22Rv1 (cell line): ENCODE measurements around the gene ALS2CL.

ENCODE experiments used
- H3K27ac ChIP-seq: fragments of 450-650 bp; 2 replicates; pipeline ENCODE4 v1.5.1; 2017
- ZFX ChIP-seq: fragments of 450-650 bp; IDR thresholded peaks from 2 replicates; pipeline ENCODE4 v1.6.1; 2017; ENCODE audit warnings: antibody characterized with exemption, borderline replicate concordance
- TF ChIP-seq, protein P1 (sequence below): fragments of 450-650 bp; IDR thresholded peaks from 2 replicates; pipeline ENCODE4 v1.5.1; 2017; ENCODE audit warnings: mild to moderate bottlenecking

ALS2CL gene

DNA sequence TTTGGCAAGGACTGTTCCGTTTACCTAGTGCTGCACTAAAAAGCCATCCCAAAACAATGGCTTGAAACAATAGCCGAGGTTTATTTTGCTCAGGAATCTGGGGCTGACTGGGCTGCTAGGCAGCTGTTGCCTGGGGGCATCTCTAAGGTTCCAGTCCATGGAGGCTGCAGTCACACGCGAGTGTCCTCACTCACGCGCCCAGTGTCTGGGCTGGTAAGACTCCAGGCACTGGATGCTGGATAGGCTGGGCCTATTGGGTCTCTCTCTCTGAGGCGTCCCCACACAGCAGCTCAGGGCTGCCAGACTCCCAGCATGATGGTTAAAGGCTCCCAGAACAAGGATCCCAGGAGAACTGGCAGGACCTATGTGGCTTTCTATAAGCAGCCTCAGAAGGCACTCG, 34.2 kb downstream of the ALS2CL start:
- TF ChIP-seq, protein P1, sequence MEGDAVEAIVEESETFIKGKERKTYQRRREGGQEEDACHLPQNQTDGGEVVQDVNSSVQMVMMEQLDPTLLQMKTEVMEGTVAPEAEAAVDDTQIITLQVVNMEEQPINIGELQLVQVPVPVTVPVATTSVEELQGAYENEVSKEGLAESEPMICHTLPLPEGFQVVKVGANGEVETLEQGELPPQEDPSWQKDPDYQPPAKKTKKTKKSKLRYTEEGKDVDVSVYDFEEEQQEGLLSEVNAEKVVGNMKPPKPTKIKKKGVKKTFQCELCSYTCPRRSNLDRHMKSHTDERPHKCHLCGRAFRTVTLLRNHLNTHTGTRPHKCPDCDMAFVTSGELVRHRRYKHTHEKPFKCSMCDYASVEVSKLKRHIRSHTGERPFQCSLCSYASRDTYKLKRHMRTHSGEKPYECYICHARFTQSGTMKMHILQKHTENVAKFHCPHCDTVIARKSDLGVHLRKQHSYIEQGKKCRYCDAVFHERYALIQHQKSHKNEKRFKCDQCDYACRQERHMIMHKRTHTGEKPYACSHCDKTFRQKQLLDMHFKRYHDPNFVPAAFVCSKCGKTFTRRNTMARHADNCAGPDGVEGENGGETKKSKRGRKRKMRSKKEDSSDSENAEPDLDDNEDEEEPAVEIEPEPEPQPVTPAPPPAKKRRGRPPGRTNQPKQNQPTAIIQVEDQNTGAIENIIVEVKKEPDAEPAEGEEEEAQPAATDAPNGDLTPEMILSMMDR = no peak
- no peak for TF ChIP-seq ZFX
- no peak overlapping the region for H3K27ac ChIP-seq

DNA sequence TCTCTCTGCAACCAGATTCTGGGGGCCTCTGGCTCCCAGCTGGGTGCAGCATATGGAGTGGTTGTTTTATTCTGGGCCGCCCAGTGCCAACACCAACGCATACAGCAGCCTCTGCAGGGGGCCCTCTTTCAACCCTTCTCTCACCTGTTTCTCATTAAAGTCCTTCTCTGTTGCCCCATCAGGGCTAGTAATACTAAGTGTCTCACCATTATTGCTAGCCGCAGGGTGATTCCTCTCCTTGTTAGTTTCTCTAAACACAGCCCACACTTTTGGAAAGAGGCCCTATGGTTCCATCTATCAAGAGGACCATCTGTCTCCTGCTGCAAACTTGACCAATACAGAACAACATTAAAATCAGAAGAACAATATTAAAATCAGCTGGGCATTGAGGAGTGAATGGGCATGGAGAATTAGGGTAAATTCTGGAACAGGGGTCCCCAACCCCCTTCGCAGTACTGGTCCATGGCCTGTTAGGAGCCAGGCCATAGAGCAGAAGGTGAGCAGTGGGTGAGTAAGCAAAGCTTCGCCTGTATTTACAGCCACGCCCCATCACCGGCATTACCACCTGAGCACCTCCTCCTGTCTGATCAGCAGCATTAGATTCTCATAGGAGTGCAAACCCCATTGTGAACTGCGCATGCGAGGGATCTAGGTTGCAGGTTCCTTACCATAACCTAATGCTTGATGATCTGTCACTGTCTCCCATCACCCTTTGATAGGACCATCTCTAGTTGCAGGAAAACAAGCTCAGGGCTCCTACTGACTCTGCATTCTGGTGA, 36.5 kb downstream of the ALS2CL start:
- TF ChIP-seq, protein P1 = no peak
- no peak for TF ChIP-seq ZFX
- no peak overlapping the region for H3K27ac ChIP-seq

DNA sequence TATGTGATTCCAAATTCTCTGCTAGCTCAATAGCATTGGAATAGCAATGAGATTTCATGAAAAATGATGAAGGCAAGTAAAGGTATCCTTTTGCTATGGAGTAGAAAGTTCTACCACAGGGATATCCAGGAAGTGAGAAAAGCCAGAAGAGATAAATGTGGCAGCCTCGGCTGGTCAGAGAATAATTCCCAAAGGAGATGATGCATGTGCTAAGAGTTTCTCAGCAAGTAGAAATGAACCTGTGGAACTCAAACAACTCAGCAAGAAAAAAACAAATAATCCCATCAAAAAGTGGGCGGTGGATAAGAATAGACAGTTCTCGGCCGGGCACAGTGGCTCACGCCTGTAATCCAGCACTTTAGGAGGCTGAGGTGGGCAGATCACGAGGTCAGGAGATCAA, 38.2 kb downstream of the ALS2CL start:
- no peak overlapping the region for H3K27ac ChIP-seq
- TF ChIP-seq ZFX = no peak
- TF ChIP-seq, protein P1 = no peak

DNA sequence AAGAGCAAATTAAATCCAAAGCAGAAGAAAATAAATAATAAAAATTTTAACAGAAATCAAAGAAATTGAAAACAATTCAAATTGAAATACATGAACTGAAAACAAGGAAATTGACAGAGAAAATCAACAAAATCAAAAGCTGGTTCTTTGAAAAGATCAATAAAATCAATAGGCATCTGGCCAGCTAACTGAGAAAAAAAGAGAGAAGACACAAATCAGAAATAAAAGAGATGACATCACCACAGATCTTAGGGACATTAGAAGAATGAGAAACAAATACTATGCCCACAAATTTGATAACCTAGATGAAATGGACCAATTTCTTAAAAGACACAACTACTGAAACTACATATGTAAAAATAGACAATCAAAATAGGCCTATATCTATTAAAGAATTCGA, 42.4 kb downstream of the ALS2CL start:
- H3K27ac ChIP-seq = no peak overlapping the region
- no peak for TF ChIP-seq ZFX
- TF ChIP-seq, protein P1 = no peak

DNA sequence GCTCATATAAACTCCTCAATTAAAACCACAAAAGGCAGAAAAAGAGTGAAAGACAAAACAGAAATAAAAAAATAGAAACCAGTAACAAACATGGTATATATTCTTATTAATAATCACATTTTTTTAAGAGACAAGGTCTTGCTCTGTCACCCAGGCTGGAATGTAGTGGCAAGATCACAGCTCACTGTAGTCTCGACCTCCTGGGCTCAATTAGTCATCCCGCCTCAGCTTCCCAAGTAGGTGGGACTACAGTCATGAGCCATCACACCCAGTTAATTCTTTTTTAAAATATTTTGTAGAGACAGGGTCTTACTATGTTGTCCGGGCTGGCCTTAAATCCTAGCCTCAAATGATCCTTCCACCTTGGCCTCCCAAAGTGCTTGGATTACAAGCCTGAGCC, 44.0 kb downstream of the ALS2CL start:
- no peak for TF ChIP-seq ZFX
- TF ChIP-seq, protein P1 = no peak
- no peak overlapping the region for H3K27ac ChIP-seq

DNA sequence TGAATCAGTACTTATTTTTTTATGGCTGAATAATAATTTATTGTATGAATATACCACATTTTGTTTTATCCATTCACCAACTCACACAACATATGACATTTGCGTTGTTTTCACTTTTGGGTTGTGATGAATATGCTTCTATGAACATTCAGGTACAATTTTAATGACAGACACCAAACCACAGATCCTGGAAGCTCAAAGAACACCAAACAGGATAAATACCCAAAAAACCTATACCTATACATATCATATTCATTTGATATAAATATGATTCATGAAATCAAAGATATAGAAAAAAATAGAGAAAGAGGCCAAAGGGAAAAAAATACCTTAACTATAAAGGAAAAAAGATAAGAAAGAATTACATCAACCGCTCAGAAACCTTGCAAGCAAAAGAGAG, 45.4 kb downstream of the ALS2CL start:
- no peak overlapping the region for H3K27ac ChIP-seq
- TF ChIP-seq, protein P1 = no peak
- no peak for TF ChIP-seq ZFX

DNA sequence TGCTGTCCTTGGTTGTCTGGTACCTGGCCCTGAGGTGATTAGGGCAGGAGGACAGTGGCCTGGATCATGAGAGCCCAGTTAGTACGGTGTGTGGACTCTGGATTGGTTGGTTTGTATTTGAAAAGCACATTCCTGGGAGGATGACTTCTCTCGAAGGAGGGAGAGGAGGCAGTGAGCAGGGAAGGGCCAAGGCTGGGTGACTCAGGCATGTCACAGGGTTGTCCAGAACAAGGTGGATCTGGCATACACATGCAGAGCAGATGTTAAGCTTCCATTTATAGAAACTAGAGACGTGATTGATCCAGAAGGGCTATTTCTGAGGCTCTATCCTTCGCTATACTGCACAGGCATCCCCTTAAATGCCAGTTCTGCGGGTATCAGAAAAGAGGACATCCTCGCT, 46.8 kb downstream of the ALS2CL start:
- no peak overlapping the region for H3K27ac ChIP-seq
- TF ChIP-seq, protein P1 = no peak
- no peak for TF ChIP-seq ZFX
